SK-N-MC (cell line): ENCODE results near the gene RSPH3.

Experiments used
- DNase-seq: peaks from one replicate; pipeline ENCODE4 v3.0.0-alpha.2; 2011; ENCODE audit warnings: low read depth, low spot score
- H3K27ac ChIP-seq: fragments of 200-600 bp; sonication (generic); 2 replicates; pipeline ENCODE4 v1.5.1; 2016; ENCODE audit warnings: mixed run types
- H3K36me3 ChIP-seq: fragments of 200-600 bp; sonication (generic); 2 replicates; pipeline ENCODE4 v1.6.1; 2017; ENCODE audit warnings: antibody characterized with exemption, low read length, mixed read lengths; ENCODE audit not compliant: insufficient read depth
- H3K4me3 ChIP-seq: fragments of 200-600 bp; sonication (generic); 2 replicates; pipeline ENCODE4 v1.5.1; 2016
- H3K9ac ChIP-seq: fragments of 200-600 bp; sonication (generic); 2 replicates; pipeline ENCODE4 v1.8.0; 2017; ENCODE audit warnings: mixed run types, mixed read lengths; ENCODE audit not compliant: insufficient read length
- H3K9me3 ChIP-seq: fragments of 200-600 bp; sonication (generic); 2 replicates; pipeline ENCODE4 v1.6.1; 2017; ENCODE audit warnings: low read depth, mild to moderate bottlenecking, antibody characterized with exemption, low read length, moderate library complexity, mixed read lengths
- EZH2 ChIP-seq: fragments of 200-600 bp; sonication (generic); IDR thresholded peaks from one replicate; pipeline ENCODE4 v1.6.1; 2017; ENCODE audit warnings: antibody characterized with exemption
- FOXP2 ChIP-seq: optimal IDR thresholded peaks from 2 replicates; pipeline ENCODE3; 2011; ENCODE audit warnings: mild to moderate bottlenecking, moderate library complexity; ENCODE audit not compliant: insufficient read depth; ENCODE audit errors: extremely low read length, control extremely low read depth
- POLR2AphosphoS5 ChIP-seq: IDR thresholded peaks from 2 replicates; pipeline ENCODE4 v1.6.1; 2012; ENCODE audit warnings: mild to moderate bottlenecking, low read depth, low read length, borderline replicate concordance

RSPH3 gene

DNA sequence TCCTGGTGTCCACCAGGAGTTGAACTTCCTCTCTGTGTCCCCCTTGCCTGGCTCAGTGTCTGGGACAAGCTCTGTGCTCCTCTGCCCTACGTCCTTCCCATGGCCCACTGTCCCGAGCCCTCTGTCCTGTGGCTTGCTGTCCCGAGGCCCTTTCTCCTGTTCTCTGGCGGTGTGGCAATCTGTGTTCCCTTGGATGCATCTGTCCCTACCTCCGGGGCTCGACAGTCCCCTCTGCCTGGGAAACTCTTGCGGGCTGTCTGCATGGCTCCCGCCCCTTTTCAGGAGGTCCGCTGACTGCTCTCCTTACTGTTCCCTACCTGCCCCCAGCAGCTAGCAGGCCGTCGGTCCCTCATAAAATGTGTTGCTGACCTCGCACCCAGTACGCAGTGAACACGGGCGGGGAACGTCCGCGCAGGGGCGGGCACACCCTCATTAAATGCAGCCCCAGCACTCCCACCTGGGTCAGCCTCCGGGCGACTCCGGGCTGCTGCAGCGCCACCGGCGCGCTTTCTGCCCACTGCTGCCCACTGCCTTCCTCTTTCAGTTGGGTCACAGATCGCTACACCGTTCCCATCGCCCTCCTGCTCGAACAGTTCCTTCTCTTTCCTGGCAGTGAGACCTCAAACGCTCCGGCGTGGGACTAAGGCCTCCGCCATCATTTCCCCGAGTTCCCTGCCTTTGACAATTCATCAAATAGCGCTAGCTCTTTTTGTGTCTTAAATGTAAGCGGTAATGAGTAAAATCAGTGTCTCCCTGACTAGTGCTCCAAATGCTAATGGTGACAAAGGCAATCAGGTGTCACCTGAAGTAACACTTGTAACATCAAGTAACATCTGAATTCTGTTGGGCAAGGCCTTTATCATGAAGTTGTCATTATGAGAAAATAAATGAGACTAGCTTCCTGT lies 60.5 kb downstream of the RSPH3 start:
- no peaks in the 10 kb centered on the region for H3K36me3 ChIP-seq
- no peak for DNase-seq
- TF ChIP-seq FOXP2 (no peak), POLR2AphosphoS5 (no peak), EZH2 (no peak)
- no peak overlapping the region for H3K27ac ChIP-seq
- H3K4me3 ChIP-seq: no peak overlapping the region
- H3K9me3 ChIP-seq: no peaks in the 10 kb centered on the region
- no peak overlapping the region for H3K9ac ChIP-seq

DNA sequence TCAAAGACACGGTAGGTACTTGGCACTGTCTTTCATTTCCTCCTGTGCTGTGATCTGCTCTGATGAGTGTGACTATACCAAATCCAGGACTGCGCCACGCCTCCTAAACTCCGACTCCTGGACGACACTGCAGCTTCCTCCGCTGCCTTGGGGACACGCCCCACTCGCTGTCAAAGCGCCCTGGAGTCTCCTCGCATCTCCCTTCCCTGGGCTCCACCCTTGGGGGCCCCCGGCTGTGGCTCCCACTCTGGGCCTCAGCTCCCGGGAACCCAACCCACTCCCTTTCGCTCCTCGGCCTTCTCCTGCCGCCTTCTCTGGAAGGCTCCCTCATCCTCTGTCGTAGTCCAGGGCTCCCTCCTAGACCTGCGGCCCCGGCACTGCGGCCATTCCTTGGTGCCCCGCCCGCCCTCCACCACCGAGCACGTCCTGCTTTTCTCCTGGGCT lies 61.2 kb downstream of the RSPH3 start:
- Histone ChIP-seq H3K4me3 (no peak overlapping the region), H3K9me3 (no peaks in the 10 kb centered on the region), H3K9ac (no peak overlapping the region), H3K36me3 (no peaks in the 10 kb centered on the region), H3K27ac (no peak overlapping the region)
- no peak for DNase-seq
- TF ChIP-seq EZH2: no peak
- no peak for TF ChIP-seq FOXP2
- TF ChIP-seq POLR2AphosphoS5: no peak

DNA sequence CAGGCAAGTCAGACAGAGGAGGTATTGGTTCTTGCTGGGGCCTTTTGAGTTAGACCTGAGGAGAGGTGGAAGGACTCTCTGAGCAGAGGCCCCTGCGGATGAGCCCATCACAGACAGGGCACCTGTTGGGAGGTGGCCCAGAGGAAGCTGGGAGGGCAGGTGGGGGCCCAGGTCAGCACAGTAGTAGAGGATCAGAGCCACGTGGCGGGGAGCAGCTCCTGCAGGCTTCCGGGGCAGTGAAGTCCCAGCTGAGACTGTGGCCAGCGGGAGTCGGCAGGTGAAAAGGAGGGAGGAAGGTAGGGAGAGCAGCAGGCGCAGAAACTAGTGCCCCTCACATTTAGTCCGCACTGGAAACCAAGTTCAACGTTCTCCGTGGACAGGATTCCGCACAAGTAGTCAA lies 61.8 kb downstream of the RSPH3 start:
- H3K4me3 ChIP-seq: no peak overlapping the region
- H3K27ac ChIP-seq: no peak overlapping the region

DNA sequence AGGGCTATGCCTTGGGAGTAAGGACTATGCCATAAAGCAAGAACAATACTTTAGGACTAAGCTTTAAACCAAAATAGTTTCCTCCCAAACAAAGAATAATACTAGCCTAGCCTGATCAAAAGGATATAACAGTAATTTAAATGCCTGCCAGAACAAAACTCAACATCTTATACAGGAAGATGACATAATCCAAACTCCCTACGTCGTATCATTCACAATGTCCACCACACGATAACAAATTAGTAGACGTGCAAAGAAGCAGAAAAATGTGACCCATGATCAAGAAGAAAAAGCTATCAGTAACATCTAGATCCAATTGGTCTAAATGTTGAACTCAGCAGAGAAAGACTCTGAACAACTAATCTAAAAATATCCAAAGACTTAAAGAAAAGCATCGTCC lies 65.8 kb downstream of the RSPH3 start:
- no peaks in the 10 kb centered on the region for H3K36me3 ChIP-seq
- no peak for DNase-seq
- H3K4me3 ChIP-seq: no peak overlapping the region
- no peaks in the 10 kb centered on the region for H3K9me3 ChIP-seq
- TF ChIP-seq POLR2AphosphoS5 (no peak), FOXP2 (no peak), EZH2 (no peak)
- no peak overlapping the region for H3K9ac ChIP-seq
- H3K27ac ChIP-seq: no peak overlapping the region

More for the DNA sequence above, 61.8 kb downstream of the RSPH3 start:
- TF ChIP-seq FOXP2: no peak
- no peak for TF ChIP-seq EZH2
- TF ChIP-seq POLR2AphosphoS5: no peak
- Histone ChIP-seq H3K9ac (no peak overlapping the region), H3K36me3 (no peaks in the 10 kb centered on the region), H3K9me3 (no peaks in the 10 kb centered on the region)
- DNase-seq: no peak

DNA sequence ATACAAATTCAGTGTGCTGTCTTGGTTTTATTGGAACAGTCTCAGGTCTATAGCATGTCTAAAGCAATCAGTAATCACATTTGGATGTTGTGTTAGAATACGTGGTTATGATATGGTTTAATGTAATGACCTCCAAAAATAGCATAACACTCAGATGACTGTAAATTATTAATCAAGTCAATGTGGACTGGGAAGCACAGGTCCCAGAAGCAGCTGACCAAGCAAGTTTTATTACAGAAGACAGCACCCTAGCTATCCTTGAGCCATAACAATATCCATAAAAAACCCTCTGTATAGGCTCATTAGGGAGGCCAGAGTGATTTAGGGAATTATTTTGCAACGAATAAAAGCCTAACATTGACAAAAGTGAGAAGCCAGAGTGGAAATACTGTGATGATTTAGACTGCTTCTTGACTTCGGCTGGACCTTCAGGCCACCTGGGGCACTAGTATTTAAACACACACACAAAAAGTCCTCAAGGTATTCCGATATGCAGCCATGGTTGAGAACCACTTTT lies 66.9 kb downstream of the RSPH3 start:
- no peak for TF ChIP-seq EZH2
- TF ChIP-seq POLR2AphosphoS5: no peak
- H3K4me3 ChIP-seq: no peak overlapping the region
- H3K36me3 ChIP-seq: no peaks in the 10 kb centered on the region
- H3K9me3 ChIP-seq: no peaks in the 10 kb centered on the region
- H3K27ac ChIP-seq: no peak overlapping the region
- DNase-seq: no peak
- no peak overlapping the region for H3K9ac ChIP-seq

DNA sequence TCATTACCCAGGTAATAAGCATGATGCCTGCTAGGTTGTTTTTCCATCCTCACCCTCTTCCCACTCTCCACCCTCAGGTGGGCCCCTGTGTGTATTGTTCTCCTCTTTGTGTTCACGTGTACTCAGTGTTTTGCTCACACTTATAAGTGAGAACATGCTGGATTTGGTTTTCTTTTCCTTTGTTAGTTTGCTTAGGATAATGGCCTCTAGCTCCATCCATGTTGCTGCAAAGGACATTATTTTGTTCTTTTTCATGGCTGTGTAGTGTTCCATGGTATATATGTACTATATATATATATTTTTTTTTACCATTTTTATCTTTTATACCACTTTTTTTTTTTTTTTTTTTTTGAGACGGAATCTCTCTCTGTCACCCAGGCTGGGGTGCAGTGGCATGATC lies 71.9 kb downstream of the RSPH3 start:
- no peak overlapping the region for H3K4me3 ChIP-seq
- no peak for TF ChIP-seq FOXP2
- no peak for TF ChIP-seq EZH2
- TF ChIP-seq POLR2AphosphoS5: no peak
- DNase-seq: no peak
- no peak overlapping the region for H3K9ac ChIP-seq
- H3K27ac ChIP-seq: no peak overlapping the region
- no peaks in the 10 kb centered on the region for H3K9me3 ChIP-seq
- no peaks in the 10 kb centered on the region for H3K36me3 ChIP-seq

DNA sequence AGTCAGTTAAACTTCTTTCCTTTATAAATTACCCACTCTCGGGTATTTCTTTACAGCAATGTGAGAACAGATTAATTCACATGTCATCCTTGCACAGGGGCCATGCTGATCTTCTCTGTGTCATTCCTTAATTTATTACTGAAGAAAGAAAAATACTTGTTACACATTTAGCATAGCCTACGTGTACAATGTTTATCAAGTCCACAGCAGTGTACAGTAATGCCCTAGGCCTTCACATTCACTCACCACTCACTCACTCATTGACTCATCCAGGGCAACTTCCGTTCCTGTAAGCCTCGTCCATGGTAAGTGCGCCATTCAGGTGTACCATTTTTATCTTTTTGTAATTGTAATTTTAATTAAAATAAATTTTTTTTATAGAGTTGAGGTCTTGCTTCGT lies 73.6 kb downstream of the RSPH3 start:
- Histone ChIP-seq H3K36me3 (no peaks in the 10 kb centered on the region), H3K9me3 (no peaks in the 10 kb centered on the region), H3K9ac (no peak overlapping the region), H3K27ac (no peak overlapping the region), H3K4me3 (no peak overlapping the region)
- DNase-seq: no peak
- TF ChIP-seq EZH2 (no peak), FOXP2 (no peak), POLR2AphosphoS5 (no peak)

DNA sequence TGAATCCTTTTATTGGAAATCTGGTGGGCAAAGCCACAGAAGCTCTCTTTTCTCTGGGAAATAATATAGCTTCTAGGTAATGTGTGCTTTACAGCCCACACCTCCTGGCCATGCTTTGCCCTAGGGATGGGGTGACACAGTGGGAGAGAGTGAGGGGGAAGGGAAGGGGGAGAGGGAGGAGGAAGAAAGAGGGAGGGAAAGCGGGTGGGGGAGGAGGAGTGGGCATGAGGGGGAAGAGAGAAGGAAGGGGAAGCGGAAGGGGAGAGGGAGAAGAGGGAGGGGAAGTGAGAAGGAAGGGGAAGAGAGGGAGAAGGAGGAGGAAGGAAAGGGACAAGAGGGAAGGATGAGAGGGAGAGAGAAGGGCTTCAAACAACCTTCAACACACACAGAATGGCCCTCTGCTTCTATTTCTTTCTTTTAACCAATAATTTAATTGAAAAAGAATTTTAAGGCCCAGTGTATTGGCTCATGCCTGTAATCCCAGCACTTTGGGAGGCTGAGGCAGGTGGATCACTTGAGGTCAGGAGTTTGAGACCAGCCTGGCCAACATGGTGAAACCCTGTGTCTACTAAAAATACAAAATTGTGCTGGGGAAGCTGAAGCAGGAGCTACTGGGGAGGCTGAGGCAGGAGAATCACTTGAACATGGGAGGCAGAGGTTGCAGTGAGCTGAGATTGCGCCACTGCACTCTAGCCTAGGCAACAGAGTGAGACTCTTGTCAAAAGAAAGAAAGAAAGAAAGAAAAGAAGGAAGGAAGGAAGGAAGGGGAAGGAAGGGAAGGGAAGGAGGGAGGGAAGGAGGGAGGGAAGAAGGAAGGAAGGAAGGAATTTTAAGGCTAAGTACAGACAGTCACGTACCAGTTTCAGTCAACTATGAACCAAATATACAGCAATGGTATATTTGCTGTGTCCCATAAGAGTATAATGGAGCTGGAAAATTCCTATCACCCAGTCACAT lies 75.2 kb downstream of the RSPH3 start:
- DNase-seq: no peak
- Histone ChIP-seq H3K9me3 (no peaks in the 10 kb centered on the region), H3K27ac (no peak overlapping the region), H3K4me3 (no peak overlapping the region), H3K36me3 (no peaks in the 10 kb centered on the region), H3K9ac (no peak overlapping the region)
- TF ChIP-seq EZH2: no peak
- TF ChIP-seq POLR2AphosphoS5: no peak
- no peak for TF ChIP-seq FOXP2
